WTC11 (cell line): ENCODE measurements around the gene ZNF581. TPM values are rescaled to one million over a fixed set of nuclear protein-coding genes. Genes with fewer than 3 reads are reported as not detected.
A peak's percentile ranks its signal among the peaks of the same experiment; 100 is the strongest.

Experiments
- ATAC-seq: fragments of 200-7000 bp; cut with Tn5 transposase; 2 replicates; pipeline ENCODE4 v1.10.0; 2021; ENCODE audit warnings: mild to moderate bottlenecking, moderate library complexity
- CTCF ChIA-PET: fragments of 300-600 bp; sonication (Branson Sonifier 250); formaldehyde crosslinking; loops from one replicate; lab custom pipeline; 2021; ENCODE audit warnings: antibody characterized with exemption; lab: Charles Lee
- POLR2A ChIA-PET: fragments of 350-600 bp; sonication (Branson Sonifier 250); formaldehyde crosslinking; loops from one replicate; lab custom pipeline; 2021; ENCODE audit warnings: antibody characterized with exemption; lab: Charles Lee
- DNase-seq: peaks from one replicate; pipeline ENCODE4 v3.0.0; 2021; ENCODE audit warnings: low spot score
- H3K27ac Mint-ChIP-seq: 2 replicates; pipeline ENCODE4 v1.8.0; 2021; ENCODE audit warnings: mixed read lengths
- H3K27me3 Mint-ChIP-seq: 2 replicates; pipeline ENCODE4 v1.8.0; 2021; ENCODE audit warnings: low read depth, mild to moderate bottlenecking, moderate library complexity, mixed read lengths
- H3K36me3 Mint-ChIP-seq: 2 replicates; pipeline ENCODE4 v1.8.0; 2021; ENCODE audit warnings: mixed read lengths
- H3K4me1 Mint-ChIP-seq: 2 replicates; pipeline ENCODE4 v1.8.0; 2022; ENCODE audit warnings: mixed read lengths
- H3K4me3 Mint-ChIP-seq: 2 replicates; pipeline ENCODE4 v1.8.0; 2021; ENCODE audit warnings: mild to moderate bottlenecking, moderate library complexity, mixed read lengths
- H3K9me3 Mint-ChIP-seq: 2 replicates; pipeline ENCODE4 v1.8.0; 2021; ENCODE audit warnings: mixed read lengths
- CREB1 ChIP-seq: sonication (generic); formaldehyde crosslinking; IDR thresholded peaks from 2 replicates; pipeline ENCODE4 v1.8.0; 2023; ENCODE audit warnings: mild to moderate bottlenecking, missing genetic modification reagents
- CTCF ChIP-seq: fragments of 200-600 bp; IDR thresholded peaks from 2 replicates; pipeline ENCODE4 v1.8.0; 2022; ENCODE audit warnings: antibody characterized with exemption
- E2F1 ChIP-seq: sonication (generic); formaldehyde crosslinking; IDR thresholded peaks from 2 replicates; pipeline ENCODE4 v1.8.0; 2022; ENCODE audit warnings: mild to moderate bottlenecking, missing genetic modification reagents
- ERG ChIP-seq: fragments of 250-450 bp; sonication (Bioruptor Pico); IDR thresholded peaks from 2 replicates; pipeline ENCODE4 v1.8.0; 2021; ENCODE audit warnings: mild to moderate bottlenecking
- ETV6 ChIP-seq: sonication (generic); formaldehyde crosslinking; IDR thresholded peaks from 2 replicates; pipeline ENCODE4 v1.8.1; 2022; ENCODE audit warnings: mild to moderate bottlenecking, missing genetic modification reagents
- FOXJ3 ChIP-seq: sonication (generic); formaldehyde crosslinking; IDR thresholded peaks from 2 replicates; pipeline ENCODE4 v1.9.0; 2021; ENCODE audit warnings: missing genetic modification reagents, mild to moderate bottlenecking, borderline replicate concordance
- FOXP1 ChIP-seq: sonication (generic); formaldehyde crosslinking; IDR thresholded peaks from 2 replicates; pipeline ENCODE4 v1.8.0; 2022; ENCODE audit warnings: missing genetic modification reagents, mild to moderate bottlenecking, moderate library complexity, borderline replicate concordance
- HMGA2 ChIP-seq: fragments of 250-450 bp; sonication (Bioruptor Pico); IDR thresholded peaks from 2 replicates; pipeline ENCODE4 v1.4.0; 2021; ENCODE audit warnings: mild to moderate bottlenecking, moderate library complexity
- JAZF1 ChIP-seq: fragments of 250-450 bp; sonication (Bioruptor Pico); IDR thresholded peaks from 2 replicates; pipeline ENCODE4 v1.9.0; 2021; ENCODE audit warnings: moderate library complexity, mild to moderate bottlenecking, inconsistent platforms
- JUN ChIP-seq: sonication (generic); formaldehyde crosslinking; IDR thresholded peaks from 2 replicates; pipeline ENCODE4 v1.8.0; 2023; ENCODE audit warnings: mild to moderate bottlenecking, missing genetic modification reagents
- MAX ChIP-seq: sonication (generic); formaldehyde crosslinking; IDR thresholded peaks from 2 replicates; pipeline ENCODE4 v1.8.0; 2022; ENCODE audit warnings: mild to moderate bottlenecking, missing genetic modification reagents
- MYBL2 ChIP-seq: sonication (generic); formaldehyde crosslinking; IDR thresholded peaks from 2 replicates; pipeline ENCODE4 v1.8.1; 2023; ENCODE audit warnings: mild to moderate bottlenecking, moderate library complexity, missing genetic modification reagents
- NFYB ChIP-seq: sonication (generic); formaldehyde crosslinking; conservative IDR thresholded peaks from 2 replicates; pipeline ENCODE4 v1.8.0; 2022; ENCODE audit warnings: low read depth, missing genetic modification reagents
- PRRX2 ChIP-seq: fragments of 250-450 bp; sonication (Bioruptor Pico); IDR thresholded peaks from 2 replicates; pipeline ENCODE4 v1.8.0; 2021; ENCODE audit warnings: mild to moderate bottlenecking
- SOX15 ChIP-seq: fragments of 250-450 bp; sonication (Bioruptor Pico); IDR thresholded peaks from 2 replicates; pipeline ENCODE4 v1.9.0; 2021; ENCODE audit warnings: mild to moderate bottlenecking
- TCF7 ChIP-seq: sonication (generic); formaldehyde crosslinking; IDR thresholded peaks from 2 replicates; pipeline ENCODE4 v1.8.0; 2022; ENCODE audit warnings: mild to moderate bottlenecking, low read depth, missing genetic modification reagents, moderate library complexity
- ZBTB21 ChIP-seq: sonication (generic); formaldehyde crosslinking; IDR thresholded peaks from 2 replicates; pipeline ENCODE4 v1.8.1; 2023; ENCODE audit warnings: mild to moderate bottlenecking, missing genetic modification reagents, borderline replicate concordance
- ZMAT4 ChIP-seq: fragments of 250-450 bp; sonication (Bioruptor Pico); IDR thresholded peaks from 2 replicates; pipeline ENCODE4 v1.9.0; 2021; ENCODE audit warnings: mild to moderate bottlenecking
- ZNF263 ChIP-seq: sonication (generic); formaldehyde crosslinking; IDR thresholded peaks from 2 replicates; pipeline ENCODE4 v1.8.1; 2022; ENCODE audit warnings: low read depth, mild to moderate bottlenecking, moderate library complexity, missing genetic modification reagents
- ZNF396 ChIP-seq: fragments of 250-450 bp; sonication (Bioruptor Pico); IDR thresholded peaks from 2 replicates; pipeline ENCODE4 v1.8.0; 2021; ENCODE audit warnings: mild to moderate bottlenecking, moderate library complexity, borderline replicate concordance
- ZNF416 ChIP-seq: fragments of 250-450 bp; sonication (Bioruptor Pico); IDR thresholded peaks from 2 replicates; pipeline ENCODE4 v1.9.0; 2021; ENCODE audit warnings: mild to moderate bottlenecking, inconsistent platforms
- ZNF425 ChIP-seq: fragments of 250-450 bp; sonication (Bioruptor Pico); conservative IDR thresholded peaks from 2 replicates; pipeline ENCODE4 v1.9.0; 2021; ENCODE audit warnings: mild to moderate bottlenecking
- total RNA-seq: library from RNA; stranded (reverse); gene quantifications from 3 replicates; pipeline ENCODE4 v1.2.3, GENCODE V29; 2021

ZNF581 gene
- total RNA-seq, 1 experiment from 2014 or later, result 100 TPM

- Mint-ChIP-seq H3K9me3 (no peaks in the 10 kb centered on the region), H3K36me3 (peaks cover 23% of the 10 kb centered on the region), H3K4me3 (no peak overlapping the region), H3K27ac (no peak overlapping the region), H3K27me3 (no peaks in the 10 kb centered on the region; the same call in 1 of the 2 replicates), H3K4me1 (peaks cover 21% of the 10 kb centered on the region)
- ATAC-seq (no peak), DNase-seq (no peak)
- CTCF ChIA-PET, result interaction anchor here (1.0 to 3.0 kb wide), 5 partner anchors 9 to 130 kb away, joined by 4 to 17 read pairs (median 13); partner anchors contain the start of gene ZNF865
- TF ChIP-seq FOXP1 (CRISPR knock-in tag) (no peak), FOXJ3 (CRISPR knock-in tag) (no peak), HMGA2 (CRISPR knock-in tag) (no peak), PRRX2 (CRISPR knock-in tag) (no peak), TCF7 (CRISPR knock-in tag) (no peak), SOX15 (CRISPR knock-in tag) (no peak), ZMAT4 (CRISPR knock-in tag) (no peak), ZNF396 (CRISPR knock-in tag) (no peak), MYBL2 (no peak), CTCF (no peak), JAZF1 (CRISPR knock-in tag) (no peak), ZNF425 (CRISPR knock-in tag) (no peak), ZBTB21 (CRISPR knock-in tag) (no peak), ZNF416 (CRISPR knock-in tag) (no peak), ERG (no peak)
- TF ChIP-seq, all 79 proteins: peak for 0
- POLR2A ChIA-PET, result interaction anchor here (0.6 kb wide), 1 partner anchor 50 kb away, joined by 3 read pairs; the partner anchor contains the start of gene CCDC106
Observed at GRCh38 chr19:55597501-55597921, 45.9 kb upstream of the ZNF581 start.

- no peak for TF ChIP-seq NFYB
- TF ChIP-seq PRRX2 (CRISPR knock-in tag), result no peak
- TF ChIP-seq ETV6 (CRISPR knock-in tag), result no peak
- TF ChIP-seq MAX (CRISPR knock-in tag), result no peak
- TF ChIP-seq JUN, result no peak
- TF ChIP-seq CREB1 (CRISPR knock-in tag), result no peak
- no peak for TF ChIP-seq ZNF263 (CRISPR knock-in tag)
- no peak for TF ChIP-seq E2F1 (CRISPR knock-in tag)
- Mint-ChIP-seq H3K9me3 (no peaks in the 10 kb centered on the region), H3K4me3 (peak overlapping the region; percentile 98), H3K27ac (peak overlapping the region; percentile 95), H3K4me1 (peaks cover 22% of the 10 kb centered on the region), H3K27me3 (no peaks in the 10 kb centered on the region; the same call in 1 of the 2 replicates), H3K36me3 (peaks cover 23% of the 10 kb centered on the region)
- DNase-seq (peak; percentile 67), ATAC-seq (no peak; the same call in 1 of the 2 replicates)
- POLR2A ChIA-PET, result interaction anchor here (2.1 kb wide), 1 partner anchor 11 kb away, joined by 17 read pairs; no protein-coding TSS in a partner anchor
- CTCF ChIA-PET, result interaction anchor here (1.0 to 3.0 kb wide), 5 partner anchors 8 to 130 kb away, joined by 4 to 17 read pairs (median 13); partner anchors contain the start of gene ZNF865
Observed at GRCh38 chr19:55598034-55598433, 45.4 kb upstream of the ZNF581 start.
